ENCODE measurements around the gene PRR16.

PRR16 gene

GRCh38 chr5:120517607-120518252 is 53.6 kb downstream of the PRR16 start:
- no peak for DNase-seq

GRCh38 chr5:120518581-120518980 is 54.5 kb downstream of the PRR16 start:
- no peak for DNase-seq

GRCh38 chr5:120527251-120527650 is 63.2 kb downstream of the PRR16 start:
- no peak for DNase-seq

DNA sequence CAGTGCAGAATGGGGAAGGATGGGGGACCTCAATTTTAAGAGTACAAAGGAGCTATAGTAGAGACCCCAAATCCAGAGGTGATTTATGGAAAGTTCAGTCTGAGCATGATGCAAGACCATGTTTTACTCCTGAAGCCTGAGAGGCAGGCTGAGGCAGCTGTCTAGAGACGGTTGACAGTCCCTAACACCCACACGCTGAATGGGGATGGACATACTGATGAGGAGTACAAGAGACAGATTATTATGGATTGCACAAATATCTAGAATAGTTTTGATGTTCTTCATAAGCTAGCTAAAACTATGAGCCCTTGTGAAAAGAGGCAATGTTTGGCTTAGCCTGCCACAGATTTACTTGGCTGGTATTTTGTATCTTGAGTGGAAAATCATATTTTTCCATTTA is 64.5 kb downstream of the PRR16 start:
- DNase-seq, result no peak

DNA sequence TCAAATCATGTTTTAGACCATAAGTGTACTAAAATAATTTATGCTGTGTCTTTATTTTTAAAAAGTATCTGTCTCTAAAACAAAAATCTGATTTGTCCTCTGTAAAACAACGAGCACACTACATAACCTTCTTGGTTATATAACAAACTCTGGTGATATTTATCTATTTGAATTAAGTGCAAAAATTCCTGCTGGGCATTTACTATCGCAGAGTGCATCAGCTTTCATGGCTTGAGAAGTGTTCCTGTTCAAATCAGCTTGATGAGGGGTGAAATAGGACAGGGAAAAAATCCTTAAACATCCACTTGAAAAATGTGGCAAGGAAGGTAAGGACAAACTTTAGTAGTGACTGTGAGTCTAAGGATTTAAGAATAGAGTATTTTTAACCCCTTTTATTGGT is 65.3 kb downstream of the PRR16 start:
- no peak for DNase-seq

- DNase-seq, result no peak
Measured at GRCh38 chr5:120531215-120531614, 67.1 kb downstream of the PRR16 start.

DNA sequence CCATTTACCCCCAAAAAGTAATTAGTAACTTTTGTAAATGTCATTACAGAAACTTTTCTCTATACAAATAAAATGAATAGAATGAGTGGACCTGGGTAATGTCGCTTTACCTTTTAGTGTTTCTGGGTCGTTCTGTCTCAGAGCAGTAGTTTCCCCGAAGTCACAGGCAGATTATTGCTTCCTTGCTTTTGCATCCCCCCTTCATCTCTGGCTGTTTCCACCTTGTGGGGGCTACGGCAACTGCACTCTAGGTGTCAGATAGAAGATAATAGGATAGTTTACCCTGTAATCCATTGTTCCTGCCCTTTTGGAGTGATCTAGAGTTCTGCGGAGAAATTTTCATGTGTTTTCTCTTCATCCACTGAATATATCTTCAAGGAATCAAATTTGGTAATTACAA is 68.7 kb downstream of the PRR16 start:
- no peak for DNase-seq

GRCh38 chr5:120533581-120533980 is 69.5 kb downstream of the PRR16 start:
- DNase-seq, result no peak

DNA sequence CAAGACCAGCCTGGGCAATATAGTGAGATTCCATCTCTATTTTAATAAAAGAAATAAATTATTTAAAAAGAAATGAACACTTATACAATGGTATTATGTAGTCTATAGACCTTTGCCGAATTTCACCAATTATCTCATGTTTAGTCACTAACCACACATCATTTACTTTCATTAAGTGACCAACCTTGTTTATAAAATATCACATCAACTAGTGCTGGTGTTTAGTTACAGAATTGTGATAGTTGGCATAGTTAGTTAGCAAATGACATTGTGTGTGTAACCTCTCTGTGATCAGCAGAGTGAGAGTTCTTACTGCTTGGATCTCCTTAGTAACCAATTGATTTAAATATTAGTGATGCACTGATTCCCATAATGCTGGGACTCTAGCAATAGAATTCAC is 71.8 kb downstream of the PRR16 start:
- DNase-seq, result no peak

DNA sequence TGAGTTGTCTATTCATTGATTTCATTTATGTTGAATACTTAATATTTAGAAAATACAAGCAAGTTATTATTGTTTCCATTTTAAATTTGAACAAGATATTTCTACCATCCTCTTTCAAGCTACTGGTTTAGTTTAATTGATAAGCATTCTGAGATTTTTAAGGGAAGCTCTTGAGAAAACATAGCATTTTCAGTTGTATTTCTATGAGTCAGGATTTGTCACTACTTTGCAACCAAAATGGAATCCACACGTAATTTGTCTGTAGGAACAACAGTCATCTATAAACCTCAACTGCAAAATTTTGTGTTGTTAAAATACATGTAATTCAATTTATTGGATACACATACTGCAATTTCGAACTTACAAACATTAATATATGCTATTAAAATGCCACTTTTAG is 74.0 kb downstream of the PRR16 start:
- no peak for DNase-seq

GRCh38 chr5:120538644-120539043 is 74.5 kb downstream of the PRR16 start:
- no peak for DNase-seq

DNA sequence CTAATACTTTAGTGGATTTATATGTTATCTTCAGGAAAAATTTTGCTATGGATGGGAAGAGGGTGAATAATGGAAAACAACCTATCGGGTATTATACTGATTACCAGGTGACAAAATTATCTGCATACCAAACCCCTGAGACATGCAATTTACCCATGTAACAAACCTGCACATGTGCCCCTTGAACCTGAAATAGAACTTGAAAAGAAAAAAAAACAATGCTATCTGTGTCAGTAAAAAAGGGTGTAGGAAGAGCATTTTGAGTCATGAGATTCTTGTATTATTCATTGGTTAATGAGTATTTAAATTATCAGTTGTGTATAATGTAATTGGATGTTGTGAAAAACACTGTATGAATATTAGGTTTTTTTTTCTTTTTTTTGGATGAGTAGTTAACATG is 75.4 kb downstream of the PRR16 start:
- DNase-seq, result no peak

- no peak for DNase-seq
Measured at GRCh38 chr5:120540097-120540496, 76.0 kb downstream of the PRR16 start.

- DNase-seq, result no peak
Measured at GRCh38 chr5:120544043-120544442, 79.9 kb downstream of the PRR16 start.

DNA sequence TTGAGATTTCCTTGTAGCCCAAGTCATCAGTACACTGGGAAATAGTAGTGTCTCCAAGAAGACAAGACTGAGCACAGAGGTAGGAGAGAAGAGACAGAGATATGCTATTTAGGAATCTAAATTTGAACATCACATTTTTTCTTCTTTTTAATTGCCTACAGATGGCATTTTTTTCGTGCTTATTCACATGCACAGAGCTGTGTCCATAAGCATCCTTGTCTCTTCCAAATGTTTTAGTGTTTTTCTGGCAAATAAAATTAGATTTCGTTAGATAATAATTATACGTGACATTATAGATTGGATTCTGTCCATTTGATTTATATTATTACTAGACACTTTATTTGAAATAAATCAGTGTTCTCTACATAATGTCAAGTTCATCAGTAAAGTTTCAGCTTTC is 80.9 kb downstream of the PRR16 start:
- DNase-seq, result no peak

GRCh38 chr5:120545951-120546350 is 81.9 kb downstream of the PRR16 start:
- DNase-seq, result no peak

DNA sequence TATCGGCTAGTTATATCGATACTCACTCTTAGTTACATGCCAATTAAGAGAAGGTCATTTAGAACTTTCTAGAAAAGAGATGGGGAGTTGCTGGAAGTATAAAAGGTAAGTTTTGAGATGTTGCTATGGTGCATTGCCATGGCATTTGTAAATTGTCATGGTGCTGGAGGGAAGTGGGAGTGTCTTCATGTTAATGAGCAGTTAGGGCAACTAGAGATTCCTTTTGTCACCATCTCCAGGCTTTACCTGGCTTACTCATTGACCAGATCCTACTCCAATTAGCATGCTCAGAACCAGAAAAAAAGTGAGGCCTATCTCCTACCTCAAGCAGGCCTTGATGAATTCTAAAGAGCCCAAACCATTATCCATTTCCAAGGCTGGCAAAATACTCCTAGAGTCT is 82.8 kb downstream of the PRR16 start:
- DNase-seq, result no peak

DNA sequence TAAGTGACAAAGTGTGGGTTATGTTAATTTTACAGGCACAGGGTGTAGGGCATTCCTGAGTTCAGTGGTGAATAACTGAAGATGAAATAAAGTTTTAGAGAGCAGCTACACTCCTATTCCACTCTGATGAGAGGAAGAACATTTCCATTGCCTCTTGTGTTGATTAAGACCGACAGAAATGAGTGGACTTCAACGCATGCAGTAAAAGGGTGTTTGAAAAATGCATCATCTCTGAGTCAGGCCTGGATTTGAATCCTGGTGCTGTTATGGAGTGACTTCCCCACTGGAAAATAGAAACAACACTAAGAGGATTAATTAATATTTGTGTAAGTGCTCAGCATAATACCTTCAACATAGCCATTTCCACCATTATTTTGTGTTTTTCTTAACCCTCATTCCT is 86.3 kb downstream of the PRR16 start:
- DNase-seq, result no peak

- no peak for DNase-seq
Measured at GRCh38 chr5:120552638-120553037, 88.5 kb downstream of the PRR16 start.

DNA sequence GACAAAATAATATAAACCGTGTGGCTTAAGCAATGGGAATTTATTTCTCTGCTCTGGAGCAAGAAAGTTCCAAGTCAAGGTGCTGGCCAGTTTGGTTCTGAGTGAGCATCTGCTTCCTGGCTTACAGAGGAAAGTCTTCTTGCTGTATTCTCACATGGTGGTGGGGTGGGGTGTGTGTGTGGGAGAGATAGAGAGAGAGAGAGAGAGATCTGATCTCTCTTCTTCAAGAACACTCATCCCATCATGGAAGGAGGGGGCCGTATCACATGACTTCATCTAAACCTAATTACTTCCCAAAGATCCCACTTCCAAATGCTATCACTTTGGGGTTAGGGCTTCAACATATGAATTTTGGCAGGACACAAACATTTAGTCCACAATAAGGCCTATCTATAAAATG is 91.2 kb downstream of the PRR16 start:
- no peak for DNase-seq

DNA sequence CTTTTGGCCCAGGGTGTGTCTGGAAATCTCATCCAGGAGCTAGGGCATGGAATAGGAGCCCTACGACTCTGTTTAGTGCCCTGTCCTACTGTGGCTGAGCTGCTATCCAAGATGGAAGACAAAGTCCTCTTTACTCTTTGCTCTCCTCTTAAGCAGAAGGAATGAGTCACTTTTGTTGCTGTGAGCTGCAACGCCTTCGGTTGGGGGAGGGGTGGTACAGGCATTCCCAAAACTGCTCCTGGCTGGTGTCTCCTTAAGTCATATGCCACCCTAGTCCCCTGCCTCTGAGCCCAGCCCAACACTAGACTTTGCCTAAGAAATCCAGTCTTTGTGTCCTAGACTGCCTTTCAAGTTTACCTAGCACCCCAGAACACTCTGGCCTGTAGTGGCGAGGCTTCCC is 99.9 kb downstream of the PRR16 start:
- no peak for DNase-seq

DNA sequence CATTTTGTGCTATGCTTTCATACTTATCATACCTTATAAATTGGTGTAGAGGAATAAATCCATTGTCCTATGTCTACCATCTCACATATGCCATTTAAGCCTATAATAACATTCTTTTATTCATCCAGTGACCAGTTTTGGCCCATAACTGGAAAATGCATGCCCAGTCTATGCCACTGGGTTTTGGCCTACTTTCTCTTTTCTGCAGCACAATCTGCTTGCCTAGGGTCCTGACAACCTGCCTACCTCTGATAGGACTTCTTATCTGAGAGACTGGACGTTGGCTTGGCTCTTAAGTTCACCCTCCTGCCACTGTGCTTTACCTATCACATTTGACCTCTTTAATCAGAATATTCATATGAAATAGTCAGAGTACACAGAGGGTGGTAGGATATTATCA is 103.0 kb downstream of the PRR16 start:
- no peak for DNase-seq

DNA sequence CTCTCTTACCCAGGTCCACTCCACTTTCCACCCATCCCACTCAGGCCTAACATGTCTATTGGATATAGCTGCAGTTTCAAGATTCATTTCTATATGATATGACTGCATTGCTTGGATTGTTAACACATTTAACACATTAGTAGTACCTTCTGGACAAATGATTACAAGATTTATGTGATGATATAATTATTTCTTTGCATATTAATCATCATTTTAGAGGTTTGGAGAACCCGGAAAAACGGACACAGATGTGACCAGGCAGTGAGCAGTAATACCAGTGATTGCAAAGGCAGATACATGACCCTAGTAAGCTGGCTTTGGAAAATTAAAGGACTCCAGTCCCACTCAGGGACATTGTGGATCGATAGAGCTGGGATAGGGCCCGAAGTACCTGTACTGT is 103.8 kb downstream of the PRR16 start:
- DNase-seq, result no peak

- DNase-seq, result no peak
Measured at GRCh38 chr5:120568711-120569110, 104.6 kb downstream of the PRR16 start.

- no peak for DNase-seq
Measured at GRCh38 chr5:120576588-120576987, 112.5 kb downstream of the PRR16 start.

GRCh38 chr5:120582635-120583034 is 118.5 kb downstream of the PRR16 start:
- DNase-seq, result no peak
